NCI-H345 treated with DMSO at 0.1 percent for 48 hours (cell line): ENCODE measurements around the gene TSSK6.

Experiments used
- DNase-seq: peaks from one replicate; lab custom pipeline; 2025; ENCODE audit not compliant: unreplicated experiment; lab: John Stamatoyannopoulos, UW

TSSK6 gene

GRCh38 chr19:19544954-19545591 lies 29.7 kb upstream of the TSSK6 start:
- no peak for DNase-seq

- DNase-seq = no peak
Measured at GRCh38 chr19:19544257-19544953, 29.1 kb upstream of the TSSK6 start.

- no peak for DNase-seq
Measured at GRCh38 chr19:19543640-19544039, 28.3 kb upstream of the TSSK6 start.

GRCh38 chr19:19543101-19543500 lies 27.8 kb upstream of the TSSK6 start:
- DNase-seq = no peak

- DNase-seq = no peak
Measured at GRCh38 chr19:19542507-19542906, 27.2 kb upstream of the TSSK6 start.

GRCh38 chr19:19541616-19542015 lies 26.3 kb upstream of the TSSK6 start:
- DNase-seq = no peak

GRCh38 chr19:19540715-19541515 lies 25.6 kb upstream of the TSSK6 start:
- DNase-seq = peak; percentile 44

- no peak for DNase-seq
Measured at GRCh38 chr19:19540064-19540714, 24.8 kb upstream of the TSSK6 start.

GRCh38 chr19:19539698-19540063 lies 24.3 kb upstream of the TSSK6 start:
- DNase-seq = no peak

GRCh38 chr19:19538785-19539166 lies 23.4 kb upstream of the TSSK6 start:
- DNase-seq = no peak

- DNase-seq = no peak
Measured at GRCh38 chr19:19538061-19538784, 22.9 kb upstream of the TSSK6 start, which contains the start of gene CILP2. Gene CILP2, plus strand, starts transcription at chr19:19538265. Its CDS starts 85 bp downstream, at chr19:19538350.

GRCh38 chr19:19537075-19538048 lies 22.0 kb upstream of the TSSK6 start:
- no peak for DNase-seq

- DNase-seq = no peak
Measured at GRCh38 chr19:19535311-19536191, 20.2 kb upstream of the TSSK6 start.

GRCh38 chr19:19534556-19535265 lies 19.4 kb upstream of the TSSK6 start:
- no peak for DNase-seq

- no peak for DNase-seq
Measured at GRCh38 chr19:19533841-19534240, 18.5 kb upstream of the TSSK6 start.

GRCh38 chr19:19532806-19533701 lies 17.7 kb upstream of the TSSK6 start:
- no peak for DNase-seq
